ENCODE results near the gene ARHGEF1. TPM values are rescaled to one million over a fixed set of nuclear protein-coding genes. Genes with fewer than 3 reads are reported as not detected.
"Not testable (repeated sequence)": the region's sequence is repeated elsewhere in the genome, so short reads cannot be mapped to it uniquely, and the experiment has no call there.

ARHGEF1 gene
- total RNA-seq, 1 experiment from 2014 or later = 76.2 TPM

DNA sequence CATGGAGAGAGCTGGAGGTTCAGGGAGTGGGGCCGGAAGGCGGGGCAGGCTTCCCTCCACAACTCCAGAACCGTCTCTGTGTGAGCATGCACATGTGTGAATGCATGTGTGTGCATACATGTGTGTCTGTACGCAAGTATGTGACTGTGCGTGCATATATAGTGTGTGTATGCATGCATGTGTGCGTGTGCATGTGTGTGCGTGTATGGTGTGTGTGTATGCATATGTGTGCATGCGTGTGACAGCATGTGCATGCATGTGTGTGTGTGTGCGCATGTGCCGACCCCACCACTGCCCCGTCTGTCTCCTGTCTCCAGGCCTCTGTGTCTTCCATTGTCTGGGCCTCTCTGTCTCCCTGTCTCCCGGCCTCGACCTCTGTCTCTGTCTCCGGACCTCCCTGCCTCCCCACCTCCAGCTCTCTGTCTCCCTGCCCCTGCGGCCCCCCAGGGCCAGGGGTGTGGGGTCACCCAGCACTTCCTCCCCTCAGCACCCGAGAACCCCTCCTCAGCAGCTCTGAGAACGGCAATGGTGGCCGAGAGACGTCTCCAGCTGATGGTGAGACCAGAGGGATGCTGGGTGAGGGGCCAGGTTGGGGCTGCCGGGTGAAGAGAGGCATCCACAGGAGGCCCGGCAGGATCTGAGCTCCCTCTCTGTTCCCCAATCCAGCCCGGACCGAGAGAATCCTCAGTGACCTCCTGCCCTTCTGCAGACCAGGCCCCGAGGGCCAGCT is 22.5 kb downstream of the ARHGEF1 start:
- no peak for DNase-seq (ENCODE audit: low read depth)

DNA sequence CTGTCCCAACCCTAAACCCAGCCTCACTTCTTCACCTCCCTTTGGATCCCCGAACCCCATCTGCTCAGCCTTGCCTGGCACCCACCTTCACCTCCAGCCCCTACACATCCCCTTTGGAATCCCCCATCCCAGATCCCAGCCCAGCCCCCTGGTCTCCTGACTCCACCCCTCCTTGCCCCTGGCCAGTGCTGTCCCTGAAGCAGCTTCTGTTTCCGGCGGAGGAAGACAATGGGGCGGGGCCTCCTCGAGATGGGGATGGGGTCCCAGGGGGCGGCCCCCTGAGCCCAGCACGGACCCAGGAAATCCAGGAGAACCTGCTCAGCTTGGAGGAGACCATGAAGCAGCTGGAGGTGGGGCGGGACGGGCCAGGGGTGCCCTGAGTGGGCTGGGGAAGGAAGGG is 23.3 kb downstream of the ARHGEF1 start:
- DNase-seq (ENCODE audit: low read depth) = no peak

DNA sequence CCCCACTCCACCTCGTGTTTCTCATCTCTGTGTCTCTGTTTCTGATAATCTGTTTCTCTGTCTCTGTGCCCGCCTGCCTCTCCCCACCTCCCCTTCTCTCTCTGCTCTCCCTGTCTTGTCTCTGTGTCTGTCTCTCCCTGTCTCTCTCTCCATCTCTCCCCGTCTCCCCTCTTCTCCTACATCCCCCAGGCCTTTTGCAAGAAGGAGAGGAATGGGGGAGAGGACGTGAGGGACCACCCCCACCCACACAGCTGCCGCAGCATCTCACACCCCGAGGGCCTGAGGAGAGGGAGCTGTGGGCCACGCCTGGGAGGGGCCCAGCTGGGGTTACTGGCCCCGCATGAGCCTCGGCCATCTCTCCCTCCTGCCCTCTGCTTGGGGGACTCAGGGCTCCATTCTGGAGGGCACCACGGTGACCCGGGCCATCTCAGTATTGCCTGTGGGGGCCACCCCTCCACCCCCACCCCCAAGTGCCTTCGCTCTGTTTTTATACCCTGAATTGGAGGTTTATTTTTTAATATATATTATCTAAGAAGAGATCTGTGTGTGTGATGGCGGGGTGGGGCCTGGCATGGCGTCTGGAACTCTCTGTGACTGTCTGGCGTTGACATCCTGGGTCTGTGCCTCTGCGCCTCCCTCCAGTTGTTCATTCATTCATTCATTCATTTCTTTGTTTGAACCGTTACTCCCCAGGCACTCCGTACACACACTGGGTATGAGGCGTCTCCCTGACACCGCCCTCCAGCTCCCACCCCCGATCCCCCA is 24.1 kb downstream of the ARHGEF1 start:
- DNase-seq (ENCODE audit: low read depth) = no peak

DNA sequence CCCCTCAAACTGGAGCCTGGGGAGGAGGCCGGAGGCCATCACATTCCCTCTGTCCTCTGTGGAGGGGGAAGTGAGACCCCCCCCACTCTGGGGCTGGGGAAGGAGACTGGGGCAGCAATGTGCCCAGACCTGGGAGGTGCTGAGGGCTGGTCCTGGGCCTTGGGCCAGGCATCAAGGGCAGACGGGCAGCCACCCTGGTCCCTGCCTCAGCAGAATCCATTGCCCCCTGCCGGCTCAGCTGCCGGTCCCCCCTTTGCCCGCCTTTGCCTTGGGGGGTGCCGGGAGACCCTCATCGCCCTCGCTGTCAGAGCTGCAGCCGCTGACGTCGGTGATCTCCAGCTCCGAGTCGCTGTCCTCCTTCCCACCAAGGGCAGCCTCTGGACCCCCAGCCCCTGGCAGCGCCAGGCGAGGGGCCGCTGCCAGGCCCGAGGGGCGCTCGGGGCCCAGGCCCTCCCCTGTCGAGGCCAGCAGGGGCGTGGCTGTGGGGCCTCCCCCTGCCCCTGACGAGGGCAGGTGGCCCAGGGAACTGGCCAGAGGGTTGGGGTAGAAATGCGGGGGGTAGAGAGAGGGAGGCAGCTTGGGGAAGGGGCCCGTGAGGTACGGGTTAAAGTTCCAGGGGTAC is 25.1 kb downstream of the ARHGEF1 start:
- no peak for DNase-seq (ENCODE audit: low read depth)

DNA sequence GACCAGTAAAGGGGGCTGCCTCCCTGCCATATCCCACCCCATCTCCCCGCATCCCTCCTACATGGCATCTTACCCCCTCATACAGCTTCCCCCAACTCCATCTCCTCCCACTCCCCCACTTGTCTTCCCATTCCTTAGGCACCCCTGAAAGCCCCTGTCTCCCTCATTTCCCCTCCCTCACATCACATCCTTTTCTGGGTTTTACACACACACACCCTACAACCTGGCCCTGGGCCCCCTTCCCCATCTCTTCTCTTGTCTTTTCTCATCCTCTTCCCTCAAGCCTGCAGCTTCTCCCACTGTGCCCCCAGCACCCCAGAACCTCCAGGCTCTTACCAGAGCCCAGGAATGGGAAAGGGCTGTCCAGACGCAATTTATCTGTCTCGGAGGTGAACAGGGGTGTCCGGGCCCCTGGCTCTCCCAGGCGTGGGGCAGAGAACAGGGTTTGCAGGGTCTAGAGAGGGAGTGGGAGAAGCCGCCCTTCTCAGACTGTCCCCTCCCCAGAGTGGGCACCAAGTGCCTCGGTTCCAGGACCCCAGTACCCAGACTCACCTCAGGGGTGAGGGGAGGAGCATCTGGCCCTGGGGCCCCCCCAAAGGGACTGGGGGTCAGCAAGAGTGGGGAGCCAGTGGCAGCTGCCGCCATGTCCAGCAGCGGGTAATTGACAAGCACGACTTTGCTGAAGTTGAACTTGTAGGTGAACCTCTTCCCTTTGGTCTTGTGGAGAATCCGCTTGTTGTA is 25.9 kb downstream of the ARHGEF1 start:
- no peak for DNase-seq (ENCODE audit: low read depth)

DNA sequence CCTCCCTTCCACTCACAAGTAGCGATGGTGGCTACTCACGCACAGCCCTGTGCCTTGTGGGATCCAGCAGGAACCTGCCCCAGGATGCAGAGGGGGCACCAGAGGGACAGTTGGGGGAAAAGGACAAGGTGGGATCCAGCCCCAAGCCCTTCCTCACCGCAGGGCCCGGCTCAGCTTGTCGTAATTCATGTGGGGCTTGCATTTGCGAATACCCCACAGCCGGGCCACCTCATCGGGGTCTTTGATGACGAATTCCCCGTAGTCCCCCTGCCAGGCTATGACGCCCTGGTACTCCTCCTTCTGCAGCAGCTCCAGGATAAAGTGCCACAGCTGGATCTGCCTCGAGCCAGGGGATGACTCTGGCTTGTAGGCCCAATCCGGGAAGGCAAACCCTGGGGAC is 26.7 kb downstream of the ARHGEF1 start:
- DNase-seq (ENCODE audit: low read depth) = no peak

DNA sequence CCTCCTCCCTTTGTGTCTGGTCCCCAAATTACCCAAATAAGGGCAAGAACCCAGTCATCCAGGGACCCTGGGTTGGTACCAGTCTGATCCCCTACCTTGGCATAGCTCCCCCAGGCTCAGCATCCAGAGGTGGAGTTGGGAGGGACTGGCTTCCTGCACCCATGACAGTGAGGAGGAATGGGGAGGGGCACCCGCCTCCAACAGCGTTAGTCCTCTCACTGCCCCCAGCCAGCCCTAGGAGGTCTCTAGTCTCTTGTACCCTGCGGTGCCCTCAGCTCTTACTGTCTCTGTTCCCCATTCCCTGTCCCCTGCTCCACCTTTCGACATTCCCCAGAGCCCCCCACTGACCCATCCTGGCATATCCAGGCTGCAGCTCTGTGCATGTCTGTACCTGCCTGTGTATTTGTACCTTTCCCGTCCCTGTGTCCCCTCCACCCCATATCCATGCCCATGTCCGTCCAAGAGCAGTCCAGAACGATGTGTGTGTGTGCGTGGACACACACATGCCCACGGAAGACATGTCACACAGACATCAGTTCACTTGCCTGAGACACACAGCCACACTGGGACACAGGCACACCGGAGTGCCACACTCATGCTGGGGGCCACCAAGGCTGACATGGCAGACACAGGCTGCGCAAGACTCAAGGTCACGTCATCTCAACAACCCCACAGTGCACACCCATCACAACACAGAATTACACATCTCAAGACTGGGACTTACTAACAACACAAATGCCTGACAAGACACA is 27.4 kb downstream of the ARHGEF1 start:
- DNase-seq (ENCODE audit: low read depth) = no peak

DNA sequence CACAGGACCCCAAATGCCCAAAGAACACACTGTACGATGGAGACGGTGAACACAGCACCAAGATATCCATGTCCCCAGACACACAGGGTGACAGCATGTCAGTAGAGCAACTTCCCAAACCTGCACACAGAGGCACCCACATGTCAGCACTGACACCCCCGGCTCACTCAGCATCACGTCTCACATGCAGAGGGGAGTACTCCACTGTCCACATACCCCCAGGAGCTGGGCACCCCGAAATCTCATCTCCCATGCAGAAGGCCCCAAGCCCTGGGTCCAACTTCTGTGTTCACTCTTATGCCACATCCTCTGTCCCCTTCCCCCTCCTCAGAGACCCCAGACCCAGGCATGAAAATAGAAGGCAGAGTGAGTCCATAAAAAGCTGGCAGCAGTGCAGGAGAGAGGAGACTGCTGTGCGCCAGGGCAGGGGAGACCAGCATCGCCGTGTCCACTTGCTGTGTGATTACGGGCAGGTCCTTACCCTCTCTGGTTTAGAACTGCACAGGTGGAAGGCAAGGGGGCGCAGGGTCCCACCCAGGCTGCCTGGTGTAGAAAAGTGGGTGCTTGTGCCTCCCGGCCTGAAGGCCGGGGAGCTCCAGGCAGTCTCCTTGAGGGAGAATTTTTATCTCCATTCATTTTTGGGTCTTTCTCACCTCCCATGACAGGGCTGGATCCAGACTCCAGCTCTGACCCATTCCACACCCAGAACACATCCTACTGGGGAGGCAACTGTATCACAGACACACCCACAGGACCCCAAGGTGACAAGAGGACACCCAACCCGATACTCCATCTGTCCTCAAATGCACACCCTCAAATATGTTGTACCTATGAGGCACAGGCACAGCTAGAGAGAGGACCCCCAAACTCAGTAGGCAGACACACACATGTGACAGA is 28.3 kb downstream of the ARHGEF1 start:
- DNase-seq (ENCODE audit: low read depth) = no peak

DNA sequence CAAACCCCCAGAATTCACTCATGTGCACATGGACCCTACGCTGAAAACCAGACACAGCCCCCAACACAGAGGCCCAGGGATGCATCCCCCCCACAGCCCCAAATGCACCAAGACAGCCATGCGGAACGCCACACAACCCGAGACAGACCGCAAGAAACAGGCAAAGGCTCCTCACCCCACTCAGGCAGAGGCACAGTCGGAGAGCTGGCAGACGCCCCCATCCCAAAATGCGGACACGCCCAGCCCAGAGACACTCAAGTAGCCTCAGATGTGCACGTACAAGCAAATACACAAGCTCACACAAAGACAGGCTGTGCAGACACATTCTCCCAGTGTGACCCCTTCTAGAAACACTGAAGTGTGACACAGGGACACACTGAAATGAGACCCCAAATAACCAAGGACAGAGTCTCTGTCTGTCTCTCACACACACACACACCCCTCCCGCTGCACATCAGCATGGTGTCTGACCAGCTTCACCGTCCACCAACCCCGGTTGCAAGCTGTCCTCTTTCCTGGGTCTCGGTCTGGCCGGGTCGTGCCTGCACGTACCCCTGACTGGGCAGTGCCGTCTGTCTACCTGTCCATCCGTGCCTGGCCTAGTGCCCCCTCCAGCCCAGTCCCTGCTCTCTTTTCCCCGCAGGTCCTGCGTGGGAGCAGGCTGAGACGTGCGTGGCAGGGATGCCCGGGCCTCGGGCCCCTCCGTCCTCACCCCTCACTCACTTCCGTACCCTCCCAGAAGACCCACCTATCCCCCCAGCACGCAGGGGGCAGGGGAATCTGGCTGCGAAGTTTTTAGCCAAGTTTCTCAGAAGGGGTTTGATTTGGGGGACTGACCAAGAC is 29.1 kb downstream of the ARHGEF1 start:
- DNase-seq (ENCODE audit: low read depth) = no peak

DNA sequence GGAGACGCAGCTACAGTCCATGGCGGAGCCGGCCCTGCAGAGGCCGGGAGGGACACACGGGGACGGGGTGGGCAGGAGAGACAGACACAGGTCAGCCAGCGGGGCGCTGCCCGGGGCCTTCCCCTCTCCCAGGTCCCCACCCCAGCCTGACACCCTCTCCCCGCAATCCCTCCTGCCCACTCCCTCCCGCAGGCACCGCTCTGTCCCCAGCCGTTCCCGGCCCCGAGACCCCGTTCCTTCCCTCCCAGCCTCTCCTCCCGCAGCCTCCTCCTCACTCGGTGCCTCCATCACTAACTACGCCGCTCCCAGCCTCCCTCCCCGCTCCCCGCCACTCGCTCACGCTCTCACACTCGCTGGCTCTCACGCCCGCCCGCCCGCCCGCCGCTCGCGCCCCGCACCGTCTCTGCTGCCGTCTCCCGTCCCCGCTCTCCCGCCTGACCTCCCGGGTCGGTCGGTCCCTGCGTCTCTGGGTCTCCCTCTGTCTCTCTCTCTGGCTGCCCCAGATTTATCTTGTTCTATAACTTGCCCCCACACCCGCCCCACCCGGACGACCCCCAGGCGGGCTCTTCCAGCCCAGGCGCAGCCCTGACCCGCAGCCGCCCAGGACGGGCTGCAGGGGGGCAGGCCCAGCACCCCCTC is 30.0 kb downstream of the ARHGEF1 start:
- DNase-seq (ENCODE audit: low read depth) = no peak

DNA sequence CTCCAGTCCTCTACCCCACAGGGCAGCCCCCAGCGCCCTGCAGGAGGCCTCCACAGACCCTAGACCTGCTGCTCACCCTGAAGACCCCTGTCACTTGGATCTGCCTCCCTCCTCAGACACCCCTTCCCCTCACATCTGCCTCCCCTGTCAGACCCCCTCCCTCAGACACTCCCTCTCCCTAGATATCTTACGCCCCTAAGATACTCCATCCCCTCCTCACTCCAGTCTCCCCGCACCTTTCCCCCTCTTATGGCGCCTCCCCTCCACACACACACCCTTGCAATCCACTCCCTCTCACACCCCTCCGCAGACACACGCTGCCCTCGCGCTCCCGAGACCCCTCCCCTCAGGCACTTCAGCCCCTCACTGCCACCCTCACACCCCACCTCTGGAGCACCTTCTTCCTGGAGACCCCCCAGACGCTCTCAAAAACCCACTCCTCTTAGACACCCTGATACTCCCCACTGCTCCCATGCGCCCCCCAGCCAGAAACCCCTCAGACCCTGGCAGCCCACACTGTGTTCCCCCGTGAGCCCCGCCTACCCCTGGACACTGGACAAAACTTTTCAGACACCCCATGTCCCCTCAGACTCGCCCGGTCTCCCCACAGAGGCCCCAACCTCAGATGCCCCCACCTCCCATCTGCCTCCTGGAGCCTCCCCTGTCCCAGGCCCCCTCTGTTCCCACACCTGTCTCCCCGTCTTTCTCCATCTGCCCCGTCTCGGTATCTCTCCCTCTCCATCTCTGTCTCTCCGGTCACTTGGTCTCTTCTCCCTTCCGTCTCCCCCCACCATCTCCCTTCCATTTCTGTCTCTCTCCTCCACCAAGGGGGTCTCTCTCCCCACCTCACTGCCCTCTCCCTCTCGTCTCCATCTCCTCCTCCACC is 30.8 kb downstream of the ARHGEF1 start:
- no peak for DNase-seq (ENCODE audit: low read depth)

DNA sequence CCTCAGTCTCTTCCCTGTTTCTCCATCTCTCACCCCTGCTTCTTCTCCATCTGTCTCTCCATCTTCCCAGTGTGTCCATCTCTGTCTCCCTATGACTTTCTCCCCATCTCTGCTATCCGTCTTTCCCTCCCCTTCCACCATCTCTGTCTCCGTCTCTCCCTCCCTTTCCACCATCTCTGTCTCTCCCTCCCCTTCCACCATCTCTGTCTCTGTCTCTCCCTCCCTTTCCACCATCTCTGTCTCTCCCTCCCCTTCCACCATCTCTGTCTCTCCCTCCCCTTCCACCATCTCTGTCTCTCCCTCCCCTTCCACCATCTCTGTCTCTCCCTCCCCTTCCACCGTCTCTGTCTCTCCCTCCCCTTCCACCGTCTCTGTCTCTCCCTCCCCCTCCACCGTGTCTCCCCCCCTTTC is 31.4 kb downstream of the ARHGEF1 start:
- DNase-seq (ENCODE audit: low read depth) = not testable (repeated sequence)

DNA sequence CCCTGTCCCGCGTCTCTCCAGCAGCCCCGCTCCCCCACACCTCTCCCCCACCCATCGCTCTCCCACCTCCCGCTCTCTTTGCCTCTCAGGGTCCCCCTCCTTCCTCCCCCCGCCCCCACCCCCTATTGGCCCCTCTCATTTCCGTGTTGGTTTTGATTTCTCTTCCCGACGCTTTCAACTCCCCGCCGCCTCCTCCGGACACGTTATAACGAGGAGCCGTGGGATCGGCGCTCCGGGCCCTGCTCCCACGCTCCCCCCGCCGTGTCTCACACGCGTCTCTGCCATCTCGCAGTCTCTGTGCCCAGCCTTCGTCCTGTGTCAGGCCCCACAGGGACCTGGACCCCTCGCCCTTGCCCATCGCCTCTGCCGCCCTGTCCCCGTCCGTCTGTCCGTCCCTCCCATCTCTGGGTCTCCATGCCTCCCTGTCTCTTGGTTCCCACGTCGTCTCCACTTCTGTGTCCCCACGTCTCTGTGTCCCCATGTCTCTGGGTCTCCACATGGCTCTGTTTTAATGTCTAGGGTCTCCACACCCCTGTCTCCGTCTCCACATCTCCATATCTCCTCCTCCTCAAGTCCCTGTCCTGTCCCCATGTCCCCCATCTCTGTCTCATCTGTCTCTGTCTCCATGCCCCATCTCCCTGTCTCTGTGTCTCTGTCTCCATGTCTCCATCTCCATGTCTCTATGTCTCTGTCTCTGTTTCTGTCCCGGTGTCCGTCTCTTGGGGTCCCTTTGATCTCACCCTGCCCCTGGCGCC is 32.2 kb downstream of the ARHGEF1 start:
- DNase-seq (ENCODE audit: low read depth) = no peak

DNA sequence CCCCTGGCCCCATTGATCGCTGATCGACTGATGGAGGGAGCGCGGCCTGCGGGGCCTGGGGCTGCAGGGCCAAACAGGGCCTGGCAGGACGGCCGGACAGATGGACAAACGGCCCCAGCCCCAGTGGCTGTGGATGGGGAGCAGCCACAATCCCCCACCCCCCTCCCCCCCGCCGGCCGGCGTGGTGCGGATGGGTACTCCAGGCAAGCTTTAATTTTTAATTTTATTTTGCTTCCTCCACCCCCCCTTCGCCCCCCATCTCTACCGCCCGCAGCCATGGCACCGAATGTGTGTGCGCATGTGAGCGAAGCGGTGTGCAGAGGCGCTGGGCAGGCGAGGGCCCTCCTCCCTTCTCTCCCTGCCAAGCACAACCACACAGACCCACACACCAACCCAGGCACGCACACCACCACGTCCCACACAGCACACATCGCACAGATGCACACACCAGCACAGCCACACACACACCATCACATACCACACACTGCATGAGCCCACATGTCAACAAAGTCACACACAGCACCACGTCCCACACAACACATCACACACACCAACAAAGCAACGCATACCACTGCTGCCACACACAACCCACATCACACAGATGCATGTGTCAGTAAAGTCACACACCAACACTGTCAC is 32.9 kb downstream of the ARHGEF1 start:
- DNase-seq (ENCODE audit: low read depth) = no peak

DNA sequence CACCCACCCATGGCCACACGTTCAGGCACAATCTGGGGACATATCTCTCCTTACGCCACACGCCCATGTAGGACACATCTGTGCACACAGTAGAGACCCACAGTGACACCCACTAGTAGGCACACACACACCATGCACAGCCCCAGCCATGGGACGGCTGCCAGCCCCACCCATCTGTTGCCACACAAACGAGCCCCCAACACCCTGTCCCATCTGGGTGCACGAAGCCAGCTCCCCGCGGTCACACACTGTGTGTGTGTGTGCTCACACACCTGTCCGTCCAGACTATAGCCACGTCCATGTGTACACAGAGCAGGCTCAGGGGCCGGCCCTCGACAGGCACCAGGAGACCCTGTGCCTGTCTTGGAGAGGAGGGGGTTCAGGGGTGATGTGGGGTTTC is 34.7 kb downstream of the ARHGEF1 start:
- no peak for DNase-seq (ENCODE audit: low read depth)

DNA sequence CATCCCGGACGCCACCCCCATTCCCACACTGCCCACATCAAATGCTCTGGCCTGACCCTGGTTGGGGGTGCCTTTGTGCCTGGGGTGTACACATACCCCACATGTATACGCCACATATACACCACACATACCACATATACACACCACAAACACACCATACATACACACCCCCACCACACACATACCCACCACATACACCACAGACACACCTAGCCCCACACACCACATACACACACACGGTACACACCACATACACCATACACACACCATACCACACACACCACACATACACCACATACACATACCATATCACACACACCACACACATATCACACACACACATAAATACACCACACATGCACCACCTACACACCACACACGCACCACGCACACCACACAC is 35.1 kb downstream of the ARHGEF1 start:
- no peak for DNase-seq (ENCODE audit: low read depth)

Measured in Daoy (cell line).